Spleen (tissue), 13 donors: ENCODE data around the gene DOCK11. TPM values are rescaled to one million over a fixed set of nuclear protein-coding genes. Genes with fewer than 3 reads are reported as not detected.

Experiments used
- DNase-seq: peaks from one replicate; pipeline ENCODE4 v3.0.0-alpha.2; 2020
- H3K27ac ChIP-seq, 8 donors: fragments of 200-600 bp; sonication (generic) in 7 of 8; 1 replicate in 4 of 8; 2 replicates in 4 of 8; pipeline versions ENCODE4 v1.5.0 to v1.8.0; 2016 to 2021; ENCODE audit warnings: inconsistent platforms in 4 of 8, mild to moderate bottlenecking in 4 of 8, moderate library complexity in 1 of 8
- H3K27me3 ChIP-seq, 7 donors: fragments of 200-600 bp; sonication (generic) in 6 of 7; replicated peaks in 1 of 7; 1 replicate in 4 of 7; 2 replicates in 3 of 7; pipeline versions ENCODE4 v1.5.0 to v1.8.0; 2016 to 2021; ENCODE audit warnings: inconsistent platforms in 3 of 7, mild to moderate bottlenecking in 1 of 7
- H3K36me3 ChIP-seq, 6 donors: fragments of 200-600 bp; sonication (generic) in 5 of 6; 1 replicate in 4 of 6; 2 replicates in 2 of 6; pipeline versions ENCODE4 v1.5.0 to v1.8.0; 2016 to 2021; ENCODE audit warnings: inconsistent platforms in 2 of 6
- H3K4me1 ChIP-seq, 6 donors: fragments of 200-600 bp; sonication (generic) in 5 of 6; 1 replicate in 3 of 6; 2 replicates in 3 of 6; pipeline versions ENCODE4 v1.5.0 to v1.8.0; 2016 to 2021; ENCODE audit warnings: inconsistent platforms in 3 of 6
- H3K4me3 ChIP-seq, 8 donors: fragments of 200-600 bp; sonication (generic) in 7 of 8; 1 replicate in 4 of 8; 2 replicates in 4 of 8; pipeline versions ENCODE4 v1.5.0 to v1.8.0; 2016 to 2021; ENCODE audit warnings: inconsistent platforms in 4 of 8, mild to moderate bottlenecking in 4 of 8, moderate library complexity in 2 of 8
- H3K9me3 ChIP-seq, 8 donors: fragments of 200-600 bp; sonication (generic) in 7 of 8; 1 replicate in 4 of 8; 2 replicates in 4 of 8; pipeline versions ENCODE4 v1.5.0 to v1.8.0; 2016 to 2021; ENCODE audit warnings: inconsistent platforms in 4 of 8
- POLR2A ChIP-seq, 3 donors: fragments of 450-650 bp; IDR thresholded peaks; one replicate each; pipeline ENCODE4 v1.5.1; 2017; ENCODE audit warnings: antibody characterized with exemption in 3 of 3, mild to moderate bottlenecking in 1 of 3
- POLR2AphosphoS5 ChIP-seq, 3 donors: sonication (generic); formaldehyde crosslinking; IDR thresholded peaks; one replicate each; pipeline ENCODE4 v1.5.1; 2017; ENCODE audit warnings: antibody characterized with exemption in 3 of 3
- WGBS, 5 donors: extraction: QIAGEN DNeasy Blood & Tissue Kit in 3 of 5; methylation state at CpG; one replicate each; pipeline versions ENCODE4 v1.1.5 to v1.1.7; 2013 to 2018; 5-methylcytosine and 5-hydroxymethylcytosine counted together
- intact Hi-C: fragments of 100-400 bp; cut with DNase I; formaldehyde crosslinking; loops from one replicate; pipeline ENCODE4 v1.15.0; 2023; ENCODE audit warnings: low total_unique reads
- long read RNA-seq, 2 donors: transcript quantifications; one replicate each; lab custom pipeline, GENCODE V29; 2026
- polyA plus RNA-seq, 3 donors: library from polyadenylated mRNA; stranded (reverse); fragments of 200-250 nt; gene quantifications; one replicate each; pipeline ENCODE4 v1.2.1, GENCODE V29; 2013
- total RNA-seq, 7 donors: library from RNA; depleted of rRNA in 3 of 7; stranded (reverse); fragments of >200 nt in 3 of 7; fragmentation: NEBNext Ultra II Directional in 4 of 7; extraction: Animal tissue kit (Norgen Biotek cat#: 25700) in 4 of 7; gene quantifications; one replicate each; pipeline versions ENCODE4 v1.1.0 to v1.2.1, GENCODE V29; 2016 to 2021
- TF ChIP-seq, protein P1 (sequence below), 11 experiments: fragments of 200-600 bp in 7 of 11; fragments of 450-650 bp in 4 of 11; sonication (generic) in 4 of 11; IDR thresholded peaks in 8 of 11; conservative IDR thresholded peaks in 3 of 11; 1 replicate in 7 of 11; 2 replicates in 4 of 11; pipeline versions ENCODE4 v1.4.0 to v1.8.0; 2016 to 2021; ENCODE audit warnings: antibody characterized with exemption in 11 of 11, inconsistent platforms in 4 of 11, mild to moderate bottlenecking in 1 of 11
- donor health status: healthy with polysubstance abuse.
- donor health status: DM: no; HTN: no; CAD: no; lungs with moderate emphysema.
- donor health status: DM: no; HTN: no; CAD: no.
- donor health status: Bipolar disorder and iron deficiency.
- donor health status: healthy.
- donor health status: DM: no; HTN: no; CAD: no.
- donor health status: DM: yes; HTN: yes; CAD: no.

The DOCK11 gene
- total RNA-seq (10 to 100 TPM; 49.6 to 68.9 (median 56.6) TPM), polyA plus RNA-seq (10 to 100 TPM; 32.8 to 35.6 (median 33.3) TPM)
- long read RNA-seq, donor 1 = 0 reads
- long read RNA-seq, donor 2 = 0 reads

DNA sequence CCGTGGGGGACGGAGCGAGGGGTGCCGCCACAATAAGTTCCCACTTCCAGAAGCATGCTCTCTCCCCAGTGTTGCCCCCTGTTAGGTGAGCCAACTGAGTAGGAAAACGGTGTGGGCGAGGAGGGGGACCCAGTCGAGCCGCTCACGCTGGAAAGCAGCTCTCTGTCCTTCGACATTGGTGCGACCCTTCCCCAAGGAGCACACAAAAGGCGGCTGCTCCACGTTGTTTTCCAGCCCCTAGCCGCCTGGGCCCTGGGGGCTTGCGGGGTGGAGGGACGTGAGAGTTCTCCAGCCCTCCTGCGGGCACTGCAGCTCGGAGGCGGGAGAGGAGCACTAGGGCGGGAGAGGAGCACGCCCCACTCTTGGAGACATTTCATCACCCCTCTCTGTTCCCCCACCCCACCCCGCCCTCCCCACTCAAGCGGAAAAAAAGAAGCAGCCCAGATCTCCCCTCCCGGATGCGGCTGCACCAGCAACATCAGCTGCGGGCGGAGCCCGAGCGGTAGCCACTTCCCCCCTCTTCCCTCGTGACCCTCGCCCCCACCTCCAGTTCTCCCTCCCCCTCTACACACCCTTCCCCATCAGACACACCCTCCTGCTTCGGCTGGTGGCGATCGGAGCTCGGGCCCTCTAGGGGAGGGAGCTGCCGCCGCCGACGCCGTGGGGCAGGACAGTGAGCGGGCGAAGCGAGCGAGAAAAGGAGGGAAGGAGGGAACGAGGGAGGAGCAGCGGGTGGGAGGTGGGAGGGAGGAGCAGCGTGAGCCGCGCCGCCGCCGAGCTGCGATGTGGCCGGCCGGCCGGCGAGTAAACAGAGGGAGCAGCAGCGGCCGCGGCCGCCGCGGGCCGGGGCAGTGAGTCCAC lies at the start of gene DOCK11:
Gene DOCK11 (plus strand): TSS at position 755 of the 861 bp plus-strand sequence. CDS start 157 bp downstream, outside the sequence.
- intact Hi-C loops = no loop called here
- Histone ChIP-seq H3K9me3 (no peaks in the 10 kb centered on the region), H3K27ac (peak within 1 kb of the TSS; percentile 70 to 98 (median 93)), H3K4me3 (peak within 1 kb of the TSS; percentile 56 to 89 (median 67)), H3K27me3 (peaks cover 0 to 8% (median 0%) of the 10 kb centered on the region in 7 donors), H3K4me1 (peaks cover 0 to 32% (median 18%) of the 10 kb centered on the region in 6 donors), H3K36me3 (peaks cover 0 to 7% (median 0%) of the 10 kb centered on the region in 6 donors)
- DNase-seq = peak; percentile 95
- 0 to 42% (median 17%) methylated on average over 18 to 64 of the region's 64 CpGs for WGBS, 5 donors
- peak in 2 of 3 donors; percentile 43 to 84 for TF ChIP-seq POLR2A (IDR thresholded peaks at IDR 0.05)
- TF ChIP-seq POLR2AphosphoS5 (IDR thresholded peaks at IDR 0.05) = peak; percentile 95
- TF ChIP-seq, protein P1, sequence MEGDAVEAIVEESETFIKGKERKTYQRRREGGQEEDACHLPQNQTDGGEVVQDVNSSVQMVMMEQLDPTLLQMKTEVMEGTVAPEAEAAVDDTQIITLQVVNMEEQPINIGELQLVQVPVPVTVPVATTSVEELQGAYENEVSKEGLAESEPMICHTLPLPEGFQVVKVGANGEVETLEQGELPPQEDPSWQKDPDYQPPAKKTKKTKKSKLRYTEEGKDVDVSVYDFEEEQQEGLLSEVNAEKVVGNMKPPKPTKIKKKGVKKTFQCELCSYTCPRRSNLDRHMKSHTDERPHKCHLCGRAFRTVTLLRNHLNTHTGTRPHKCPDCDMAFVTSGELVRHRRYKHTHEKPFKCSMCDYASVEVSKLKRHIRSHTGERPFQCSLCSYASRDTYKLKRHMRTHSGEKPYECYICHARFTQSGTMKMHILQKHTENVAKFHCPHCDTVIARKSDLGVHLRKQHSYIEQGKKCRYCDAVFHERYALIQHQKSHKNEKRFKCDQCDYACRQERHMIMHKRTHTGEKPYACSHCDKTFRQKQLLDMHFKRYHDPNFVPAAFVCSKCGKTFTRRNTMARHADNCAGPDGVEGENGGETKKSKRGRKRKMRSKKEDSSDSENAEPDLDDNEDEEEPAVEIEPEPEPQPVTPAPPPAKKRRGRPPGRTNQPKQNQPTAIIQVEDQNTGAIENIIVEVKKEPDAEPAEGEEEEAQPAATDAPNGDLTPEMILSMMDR (IDR thresholded peaks at IDR 0.05 in 8 of 11, conservative IDR thresholded peaks at IDR 0.05 in 3 of 11) = peak in 2 of 11 experiments; percentile 17 to 24

DNA sequence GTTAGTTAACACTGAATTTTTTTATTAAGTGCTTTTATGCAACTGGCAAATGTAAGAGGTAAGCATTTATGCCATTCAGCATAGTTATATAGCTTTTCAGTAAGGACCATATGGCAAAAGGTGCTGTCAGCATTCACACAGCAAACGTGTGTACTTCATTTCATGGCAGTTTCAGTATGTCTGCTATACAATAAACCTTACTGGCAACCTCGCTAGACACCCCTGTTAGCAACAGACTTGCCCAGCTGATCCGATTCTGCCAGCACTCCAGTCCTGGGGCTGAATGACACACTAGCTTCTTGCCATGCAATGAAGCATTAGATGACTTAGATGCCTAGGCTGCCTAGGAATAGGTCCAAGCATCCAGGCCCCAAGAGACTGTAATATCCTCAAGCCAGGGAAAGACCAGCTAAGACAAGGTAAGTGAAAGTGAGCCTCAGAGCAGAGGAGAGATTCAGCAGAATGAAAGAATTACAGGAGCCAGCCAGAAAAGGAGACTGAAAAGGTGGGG lies 47.3 kb upstream of the DOCK11 start:
- TF ChIP-seq POLR2AphosphoS5 (IDR thresholded peaks at IDR 0.05) = no peak
- TF ChIP-seq, protein P1 (IDR thresholded peaks at IDR 0.05 in 8 of 11, conservative IDR thresholded peaks at IDR 0.05 in 3 of 11) = no peak
- TF ChIP-seq POLR2A (IDR thresholded peaks at IDR 0.05) = no peak
- H3K27ac ChIP-seq = no peak overlapping the region
- no peak overlapping the region for H3K4me3 ChIP-seq
- no peaks in the 10 kb centered on the region for H3K27me3 ChIP-seq
- no peak for DNase-seq
- no peaks in the 10 kb centered on the region for H3K9me3 ChIP-seq
- 59 to 97% (median 84%) methylated on average over 3 of the region's 3 CpGs for WGBS, 5 donors
- H3K4me1 ChIP-seq = no peaks in the 10 kb centered on the region
- H3K36me3 ChIP-seq = peaks cover 0 to 67% (median 14%) of the 10 kb centered on the region in 6 donors
- intact Hi-C loops = no loop called here

DNA sequence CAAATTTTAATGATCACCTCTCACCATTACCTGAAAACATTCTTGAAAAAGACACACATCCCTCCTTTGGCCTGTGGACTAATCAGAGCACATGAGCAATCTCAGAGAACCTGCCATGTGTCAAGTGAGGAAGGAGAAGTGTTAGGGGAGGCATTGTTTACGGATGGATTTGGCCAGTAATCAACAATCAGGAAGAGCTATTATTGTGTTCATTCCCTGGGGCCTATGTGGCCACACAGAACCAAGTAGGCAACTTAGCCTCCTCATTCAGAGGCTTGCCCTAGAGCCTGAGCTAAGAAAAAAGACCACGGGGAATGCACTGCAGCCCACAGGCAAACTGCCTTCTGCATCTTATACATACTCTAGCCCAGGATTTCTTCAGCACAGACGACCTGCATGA lies 40.6 kb upstream of the DOCK11 start:
- peaks cover 0 to 24% (median 0%) of the 10 kb centered on the region in 6 donors for H3K36me3 ChIP-seq
- intact Hi-C loops = no loop called here
- DNase-seq = no peak
- TF ChIP-seq, protein P1 (IDR thresholded peaks at IDR 0.05 in 8 of 11, conservative IDR thresholded peaks at IDR 0.05 in 3 of 11) = no peak
- no peak for TF ChIP-seq POLR2A (IDR thresholded peaks at IDR 0.05)
- TF ChIP-seq POLR2AphosphoS5 (IDR thresholded peaks at IDR 0.05) = no peak
- no peak overlapping the region for H3K4me3 ChIP-seq
- 72 to 82% (median 75%) methylated on average over 2 to 3 of the region's 3 CpGs for WGBS, 5 donors
- no peak overlapping the region for H3K27ac ChIP-seq
- no peaks in the 10 kb centered on the region for H3K27me3 ChIP-seq
- H3K9me3 ChIP-seq = no peaks in the 10 kb centered on the region
- H3K4me1 ChIP-seq = no peaks in the 10 kb centered on the region

DNA sequence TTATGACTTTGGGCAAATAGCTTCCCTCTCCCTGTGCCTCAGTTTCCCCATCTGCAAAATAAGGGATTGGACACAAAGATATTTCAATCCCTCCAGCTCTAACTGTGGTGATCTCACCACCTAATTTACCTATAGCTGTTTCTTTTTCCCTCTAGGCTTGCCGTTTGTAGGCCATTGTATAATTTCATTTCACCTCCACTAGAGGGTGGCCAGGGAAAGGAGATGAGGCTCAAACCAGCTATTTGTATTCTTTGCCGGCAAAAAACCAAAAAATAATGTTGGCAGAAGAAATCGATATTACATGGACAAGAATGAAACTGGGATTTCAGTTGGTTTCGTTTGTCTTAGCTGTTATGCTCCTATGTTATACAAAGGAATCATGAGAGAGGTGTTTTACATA lies 36.1 kb upstream of the DOCK11 start:
- TF ChIP-seq, protein P1 (IDR thresholded peaks at IDR 0.05 in 8 of 11, conservative IDR thresholded peaks at IDR 0.05 in 3 of 11) = peak in 6 of 11 experiments; percentile 22 to 45 (median 42)
- no peak for TF ChIP-seq POLR2AphosphoS5 (IDR thresholded peaks at IDR 0.05)
- Histone ChIP-seq H3K9me3 (no peaks in the 10 kb centered on the region), H3K36me3 (no peaks in the 10 kb centered on the region), H3K4me1 (no peaks in the 10 kb centered on the region), H3K4me3 (no peak overlapping the region), H3K27me3 (no peaks in the 10 kb centered on the region), H3K27ac (no peak overlapping the region)
- intact Hi-C loops = no loop called here
- no peak for DNase-seq
- 2 to 28% (median 11%) methylated on average over 4 of the region's 4 CpGs for WGBS, 5 donors
